ENCODE results near the gene GALNT2.

GRCh38 chr1:230105754-230106625, 39.0 kb downstream of the GALNT2 start:
- no peak for TF ChIP-seq CTCF (IDR thresholded peaks at IDR 0.05)
- TF ChIP-seq POLR2AphosphoS5 (IDR thresholded peaks at IDR 0.05; ENCODE audit: low read depth, low read length): no peak
